Measurements from ENCODE around the gene COL6A3. TPM values are rescaled to one million over a fixed set of nuclear protein-coding genes. Genes with fewer than 3 reads are reported as not detected.

COL6A3 gene
- polyA plus RNA-seq, 3 donors, result not detected

GRCh38 chr2:237293978-237294377 is 120.0 kb downstream of the COL6A3 start:
- Histone ChIP-seq H3K4me3 (replicated peaks in 1 of 3; ENCODE audit: low read depth in 2 of 3, low read length in 3 of 3) (no peak overlapping the region), H3K9ac (ENCODE audit: insufficient read depth, low read length, poor library complexity, severe bottlenecking) (no peak overlapping the region), H4K20me1 (ENCODE audit: insufficient read depth, low read length) (no peaks in the 10 kb centered on the region), H3K4me2 (replicated peaks; ENCODE audit: extremely low read depth, low read length, poor library complexity, severe bottlenecking) (no peak overlapping the region), H2AFZ (ENCODE audit: insufficient read depth, low read depth, low read length, poor library complexity, severe bottlenecking) (no peak overlapping the region), H3K79me2 (ENCODE audit: insufficient read depth, low read length) (no peaks in the 10 kb centered on the region), H3K27ac (ENCODE audit: low read depth in 1 of 2, low read length in 2 of 2) (no peak overlapping the region), H3K36me3 (replicated peaks in 1 of 2; ENCODE audit: control insufficient read depth in 1 of 2, insufficient read depth in 2 of 2, low read length in 2 of 2) (no peaks in the 10 kb centered on the region), H3K9me3 (replicated peaks in 1 of 2; ENCODE audit: control insufficient read depth in 1 of 2, insufficient read depth in 1 of 2, low read length in 2 of 2) (no peaks in the 10 kb centered on the region), H3K4me1 (ENCODE audit: control insufficient read depth in 1 of 2, insufficient read depth in 2 of 2, low read length in 2 of 2) (peaks cover 11 to 15% of the 10 kb centered on the region in 2 donors), H3K27me3 (ENCODE audit: control insufficient read depth in 2 of 2, insufficient read depth in 2 of 2, low read length in 2 of 2) (peaks cover 5 to 21% of the 10 kb centered on the region in 2 donors)
- H3K27ac Mint-ChIP-seq, result no peak overlapping the region
- intact Hi-C loops (cut with micrococcal nuclease), result no loop called here
- peaks cover 14 to 23% (median 19%) of the 10 kb centered on the region in 3 donors for H3K27me3 Mint-ChIP-seq (ENCODE audit: low read depth in 3 of 3)
- no peak for DNase-seq
- no peaks in the 10 kb centered on the region for H3K36me3 Mint-ChIP-seq
- TF ChIP-seq, protein P1, sequence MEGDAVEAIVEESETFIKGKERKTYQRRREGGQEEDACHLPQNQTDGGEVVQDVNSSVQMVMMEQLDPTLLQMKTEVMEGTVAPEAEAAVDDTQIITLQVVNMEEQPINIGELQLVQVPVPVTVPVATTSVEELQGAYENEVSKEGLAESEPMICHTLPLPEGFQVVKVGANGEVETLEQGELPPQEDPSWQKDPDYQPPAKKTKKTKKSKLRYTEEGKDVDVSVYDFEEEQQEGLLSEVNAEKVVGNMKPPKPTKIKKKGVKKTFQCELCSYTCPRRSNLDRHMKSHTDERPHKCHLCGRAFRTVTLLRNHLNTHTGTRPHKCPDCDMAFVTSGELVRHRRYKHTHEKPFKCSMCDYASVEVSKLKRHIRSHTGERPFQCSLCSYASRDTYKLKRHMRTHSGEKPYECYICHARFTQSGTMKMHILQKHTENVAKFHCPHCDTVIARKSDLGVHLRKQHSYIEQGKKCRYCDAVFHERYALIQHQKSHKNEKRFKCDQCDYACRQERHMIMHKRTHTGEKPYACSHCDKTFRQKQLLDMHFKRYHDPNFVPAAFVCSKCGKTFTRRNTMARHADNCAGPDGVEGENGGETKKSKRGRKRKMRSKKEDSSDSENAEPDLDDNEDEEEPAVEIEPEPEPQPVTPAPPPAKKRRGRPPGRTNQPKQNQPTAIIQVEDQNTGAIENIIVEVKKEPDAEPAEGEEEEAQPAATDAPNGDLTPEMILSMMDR (IDR thresholded peaks at IDR 0.05), result no peak
- H3K4me1 Mint-ChIP-seq, result peaks cover 16% of the 10 kb centered on the region
- no peak overlapping the region for H3K4me3 Mint-ChIP-seq
- peaks cover 0 to 5% (median 0%) of the 10 kb centered on the region in 7 donors for H3K9me3 Mint-ChIP-seq
- no CpG with 5 or more reads among the region's 1 CpG for WGBS (ENCODE audit: insufficient coverage)

- peak overlapping the region; percentile 82 to 96 for H3K4me3 Mint-ChIP-seq
- intact Hi-C loops (cut with micrococcal nuclease), result no loop called here
- peak overlapping the region; percentile 67 for H3K4me2 ChIP-seq (replicated peaks; ENCODE audit: extremely low read depth, low read length, poor library complexity, severe bottlenecking)
- peaks cover 16% of the 10 kb centered on the region for H3K4me1 Mint-ChIP-seq
- peak overlapping the region; percentile 45 for H3K9ac ChIP-seq (ENCODE audit: insufficient read depth, low read length, poor library complexity, severe bottlenecking)
- H3K9me3 ChIP-seq (replicated peaks in 1 of 2; ENCODE audit: control insufficient read depth in 1 of 2, insufficient read depth in 1 of 2, low read length in 2 of 2), result peaks cover 0 to 3% of the 10 kb centered on the region in 2 donors
- peaks cover 5 to 21% of the 10 kb centered on the region in 2 donors for H3K27me3 ChIP-seq (ENCODE audit: control insufficient read depth in 2 of 2, insufficient read depth in 2 of 2, low read length in 2 of 2)
- peaks cover 11 to 15% of the 10 kb centered on the region in 2 donors for H3K4me1 ChIP-seq (ENCODE audit: control insufficient read depth in 1 of 2, insufficient read depth in 2 of 2, low read length in 2 of 2)
- H3K27ac Mint-ChIP-seq, result peak overlapping the region; percentile 90 to 96 (median 92)
- peak; percentile 70 to 82 (median 81) for DNase-seq
- no peaks in the 10 kb centered on the region for H3K36me3 Mint-ChIP-seq
- no peaks in the 10 kb centered on the region for H3K79me2 ChIP-seq (ENCODE audit: insufficient read depth, low read length)
- peak overlapping the region; percentile 9 to 63 (median 37) for H3K4me3 ChIP-seq (replicated peaks in 1 of 3; ENCODE audit: low read depth in 2 of 3, low read length in 3 of 3)
- H3K27me3 Mint-ChIP-seq (ENCODE audit: low read depth in 3 of 3), result peaks cover 16 to 29% (median 20%) of the 10 kb centered on the region in 3 donors
- H3K9me3 Mint-ChIP-seq, result peaks cover 0 to 16% (median 9%) of the 10 kb centered on the region in 7 donors
- H3K27ac ChIP-seq (ENCODE audit: low read depth in 1 of 2, low read length in 2 of 2), result peak overlapping the region; percentile 18 to 63
- H4K20me1 ChIP-seq (ENCODE audit: insufficient read depth, low read length), result no peaks in the 10 kb centered on the region
- TF ChIP-seq, protein P1 (IDR thresholded peaks at IDR 0.05), result no peak
- H2AFZ ChIP-seq (ENCODE audit: insufficient read depth, low read depth, low read length, poor library complexity, severe bottlenecking), result peak overlapping the region; percentile 76
- 0% methylated on average over 12 of the region's 20 CpGs for WGBS (ENCODE audit: insufficient coverage)
- no peaks in the 10 kb centered on the region for H3K36me3 ChIP-seq (replicated peaks in 1 of 2; ENCODE audit: control insufficient read depth in 1 of 2, insufficient read depth in 2 of 2, low read length in 2 of 2)
Measured at GRCh38 chr2:237291138-237291792, 122.7 kb downstream of the COL6A3 start.

Data from CD14-positive monocyte (primary cell).